ENCODE results near the gene DDX41.

Gene DDX41

DNA sequence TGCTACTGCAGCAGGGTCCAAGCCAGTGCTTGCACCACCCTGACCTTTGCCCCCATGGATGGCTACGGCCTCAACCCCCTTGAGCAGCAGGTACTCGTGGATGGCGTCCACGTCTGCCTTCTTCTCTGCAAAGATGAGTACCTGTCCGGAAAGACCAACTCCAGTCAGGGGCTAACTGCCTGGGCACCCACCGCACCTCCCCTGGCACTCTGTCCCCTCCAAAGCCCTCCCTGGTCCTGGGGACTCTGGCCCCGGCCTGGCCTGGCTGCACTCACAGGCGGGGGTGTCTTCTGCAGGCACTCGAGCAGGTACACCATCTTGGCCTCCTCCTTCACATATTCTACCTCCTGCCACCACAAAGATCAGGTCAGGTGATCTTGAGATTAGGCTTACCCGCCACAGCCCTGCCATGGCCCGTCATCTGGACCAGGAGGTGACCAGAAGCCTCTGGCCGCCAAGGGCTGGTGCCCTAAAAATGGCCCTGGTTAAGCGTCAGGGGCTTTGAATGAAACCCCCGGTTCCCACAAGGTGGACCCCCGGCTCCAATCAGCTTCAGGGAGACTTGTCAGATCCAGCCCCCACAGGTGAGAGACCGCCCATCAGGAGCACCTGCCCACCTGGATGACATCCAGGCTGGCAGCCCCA lies 3.9 kb downstream of the DDX41 start:
- DNase-seq = no peak

DNA sequence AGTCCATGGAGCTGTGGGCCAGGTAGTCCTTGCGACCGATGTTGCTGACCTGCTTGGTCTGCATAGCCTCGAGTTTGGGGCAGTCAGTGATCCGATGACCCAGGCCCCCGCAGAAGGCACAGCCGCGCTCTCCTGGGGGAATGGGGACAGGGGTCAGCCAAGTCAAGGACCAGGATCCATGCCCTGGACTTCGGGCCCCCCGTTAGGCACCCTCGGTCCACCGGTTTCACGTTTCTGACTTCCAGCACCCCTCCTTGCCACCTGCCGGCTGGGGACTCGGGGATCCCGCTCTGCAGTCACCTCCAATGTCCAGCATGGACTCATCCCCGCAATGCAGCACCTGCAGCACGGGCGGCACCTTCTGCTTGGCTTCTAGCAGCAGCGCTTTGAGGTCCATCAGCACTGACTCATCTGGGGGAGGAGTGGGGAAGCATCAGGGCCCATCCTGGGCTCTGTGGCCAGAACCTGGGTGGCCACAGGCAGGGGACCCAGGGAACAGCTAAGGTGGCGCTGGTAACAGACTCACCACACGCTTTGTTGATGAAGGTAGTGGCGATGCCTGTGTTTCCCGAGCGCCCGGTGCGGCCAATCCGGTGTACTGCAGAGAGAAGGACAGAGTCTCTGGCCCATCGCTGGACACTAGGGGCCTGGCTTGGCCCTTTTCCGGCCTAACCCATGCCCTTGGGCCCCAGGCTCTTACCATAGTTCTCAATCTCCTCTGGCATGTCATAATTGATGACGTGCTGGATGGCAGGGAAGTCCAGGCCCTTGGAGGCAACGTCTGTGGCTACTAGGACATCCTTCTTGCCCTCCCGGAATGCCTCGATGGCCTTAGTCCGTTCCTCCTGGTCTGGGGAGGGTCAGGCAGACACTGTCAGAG lies 4.7 kb downstream of the DDX41 start:
- DNase-seq = no peak

DNA sequence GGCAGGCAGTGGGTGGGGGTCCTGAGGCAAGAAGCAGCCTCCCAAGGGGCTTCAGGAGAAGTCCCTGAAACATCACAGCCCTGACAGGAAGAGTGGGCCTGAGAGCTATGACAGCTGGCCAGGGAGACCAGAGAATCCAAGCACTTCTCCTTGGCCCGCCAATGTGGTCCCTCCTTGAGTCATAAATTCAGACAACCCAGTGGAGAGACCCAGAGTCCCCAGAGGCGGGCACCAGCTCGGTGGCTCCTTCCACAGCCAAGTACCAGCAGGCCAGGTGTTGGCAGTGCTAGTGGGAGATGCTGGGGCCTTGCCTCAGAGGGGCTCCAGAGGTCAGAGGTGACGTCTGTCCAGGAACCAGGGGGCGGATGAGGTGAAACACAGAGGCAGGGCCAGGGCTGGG lies 5.6 kb downstream of the DDX41 start:
- no peak for DNase-seq

DNA sequence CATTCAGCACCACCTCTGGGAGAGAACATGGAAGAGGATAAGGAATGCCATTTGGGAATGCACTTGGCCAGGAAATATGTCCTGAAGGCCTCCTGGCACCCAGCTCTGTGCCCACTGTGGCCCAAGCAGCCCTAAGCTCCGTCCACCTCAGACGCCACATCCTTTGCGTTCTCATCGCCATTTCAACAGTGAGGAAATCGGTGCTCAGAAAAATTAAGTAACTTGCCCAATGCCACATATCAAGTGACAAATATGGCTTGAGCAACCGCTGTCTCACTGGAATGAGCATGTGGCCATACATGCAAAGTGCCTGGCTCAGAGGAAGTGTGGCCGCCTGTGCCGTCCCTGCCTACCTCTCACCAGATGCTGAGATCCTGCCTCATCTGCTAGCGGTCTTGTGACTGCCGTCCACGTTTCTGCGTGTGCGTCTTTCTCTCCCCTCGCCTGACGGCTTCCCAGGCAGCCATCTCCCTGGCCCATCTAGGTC lies 6.2 kb downstream of the DDX41 start:
- DNase-seq = no peak

- no peak for DNase-seq
Measured at GRCh38 chr5:177509991-177510566, 6.7 kb downstream of the DDX41 start.

DNA sequence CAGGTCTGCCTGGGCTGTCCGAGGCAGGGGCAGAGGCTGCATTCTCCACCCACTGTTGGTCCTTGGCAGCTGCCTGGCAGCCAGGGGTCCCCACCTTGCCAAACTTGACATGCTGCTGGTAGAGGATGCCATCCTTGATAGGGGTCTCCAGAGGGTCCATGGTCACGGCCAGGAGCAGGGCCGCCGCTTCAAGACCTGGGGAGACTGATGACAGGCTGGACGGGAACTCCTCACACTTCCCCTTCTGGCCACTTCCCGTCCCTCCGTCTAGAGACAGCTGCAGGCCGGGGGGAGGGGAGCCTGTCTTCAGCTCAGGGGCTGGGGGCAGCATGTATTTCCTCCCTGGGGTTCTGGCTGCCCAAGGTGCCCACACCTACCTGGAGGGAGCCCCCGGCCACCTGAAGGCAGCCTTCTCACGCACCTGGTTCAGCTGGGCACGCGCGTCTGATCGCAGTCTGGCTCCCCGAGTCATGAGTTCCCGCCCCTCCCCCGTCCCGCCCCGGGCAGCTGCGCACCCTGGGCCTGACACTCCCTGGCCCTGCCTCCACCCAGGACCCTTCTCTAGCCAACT lies 7.3 kb downstream of the DDX41 start, which contains the start of gene DOK3:
Gene DOK3, minus strand, starts transcription at position 446 of the 571 bp plus-strand sequence. Its CDS starts 286 bp downstream, at position 160.
- no peak for DNase-seq

DNA sequence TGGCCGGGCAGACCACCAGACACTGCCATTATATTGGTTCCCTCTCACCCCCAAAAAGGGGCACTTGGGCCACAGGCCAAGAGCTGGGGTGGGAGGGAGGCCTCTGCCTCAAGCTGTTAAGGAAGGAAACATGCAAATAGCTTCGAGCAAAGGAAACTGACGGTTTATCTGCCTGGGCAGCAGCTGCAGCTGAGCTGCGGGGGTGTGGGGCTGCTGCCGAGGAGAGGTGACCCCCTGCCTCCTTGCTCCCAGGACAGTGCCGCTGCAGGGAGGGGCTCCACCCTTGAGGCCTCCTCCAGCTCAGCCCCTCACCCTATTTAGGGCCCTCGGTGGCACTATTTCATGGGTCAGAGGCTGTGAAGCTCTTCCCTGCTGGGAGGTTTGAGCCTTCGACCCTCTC lies 7.9 kb downstream of the DDX41 start:
- no peak for DNase-seq

DNA sequence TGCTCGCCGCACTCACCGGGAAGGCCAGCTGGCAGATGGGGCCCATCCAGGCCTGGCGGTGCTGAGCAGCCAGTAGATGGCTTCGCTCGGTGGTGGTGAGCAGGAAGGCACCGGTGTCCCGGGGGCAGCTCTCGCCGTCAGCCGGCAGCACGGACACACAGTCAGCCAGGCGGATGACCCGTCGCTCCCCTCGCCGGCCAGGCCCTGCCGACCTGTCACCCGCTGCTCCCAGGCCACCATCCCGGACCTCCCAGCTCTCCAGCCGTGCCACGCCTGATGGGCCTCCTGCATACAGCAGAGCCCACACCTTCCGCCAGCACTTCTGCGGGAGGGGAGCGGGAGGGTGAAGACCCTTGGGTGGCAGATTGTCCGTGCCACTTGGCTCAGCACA lies 8.5 kb downstream of the DDX41 start:
- DNase-seq = no peak

DNA sequence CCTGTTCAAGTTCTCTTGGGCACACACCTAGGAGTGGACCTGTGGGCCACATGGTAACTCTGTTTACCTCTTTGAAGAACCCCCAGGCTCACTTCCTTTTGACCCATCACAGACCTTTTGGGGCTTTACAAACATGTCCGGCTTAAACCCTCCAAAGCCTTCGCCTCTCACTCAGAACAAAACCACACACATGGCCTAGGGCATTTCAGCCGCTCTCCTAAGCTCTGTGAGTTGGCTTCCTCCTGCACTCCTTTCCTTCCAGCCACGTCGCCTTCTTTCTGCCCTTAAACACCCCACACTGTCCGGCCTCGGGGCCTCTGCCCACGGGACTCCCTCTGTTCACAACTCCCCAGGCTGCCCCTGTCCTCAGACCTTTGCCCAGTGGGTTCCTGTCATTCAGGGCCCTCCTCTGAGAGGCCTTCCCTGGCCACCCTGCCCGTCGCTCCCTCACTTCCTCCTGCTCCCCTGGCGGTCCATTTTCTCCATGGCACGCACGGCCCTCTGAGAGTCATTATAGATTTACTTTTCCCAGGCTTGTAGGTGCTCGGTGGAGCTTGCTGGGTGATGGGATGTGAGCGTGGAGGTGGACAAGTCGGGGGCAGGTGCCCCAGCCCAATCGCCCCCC lies 9.1 kb downstream of the DDX41 start:
- no peak for DNase-seq

DNA sequence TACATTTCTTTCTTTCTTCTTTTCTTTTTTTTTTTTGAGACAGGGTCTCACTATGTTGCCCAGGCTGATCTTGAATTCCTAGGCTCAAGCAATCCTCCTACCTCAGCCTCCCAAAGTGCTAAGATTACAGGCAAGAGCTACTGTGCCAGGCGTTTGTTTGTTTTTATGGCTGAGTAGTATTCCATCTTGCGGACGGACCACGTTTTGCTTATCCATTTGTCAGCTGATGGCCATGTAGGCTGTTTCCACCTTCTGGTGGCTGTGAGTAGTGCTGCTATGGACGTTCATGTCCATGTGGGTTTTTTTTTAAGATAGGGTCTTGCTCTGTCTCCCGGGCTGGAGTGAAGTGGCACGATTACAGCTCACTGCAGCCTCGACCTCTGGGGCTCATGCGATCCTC lies 9.6 kb downstream of the DDX41 start:
- no peak for DNase-seq

GRCh38 chr5:177505075-177505474 lies 11.7 kb downstream of the DDX41 start:
- no peak for DNase-seq

DNA sequence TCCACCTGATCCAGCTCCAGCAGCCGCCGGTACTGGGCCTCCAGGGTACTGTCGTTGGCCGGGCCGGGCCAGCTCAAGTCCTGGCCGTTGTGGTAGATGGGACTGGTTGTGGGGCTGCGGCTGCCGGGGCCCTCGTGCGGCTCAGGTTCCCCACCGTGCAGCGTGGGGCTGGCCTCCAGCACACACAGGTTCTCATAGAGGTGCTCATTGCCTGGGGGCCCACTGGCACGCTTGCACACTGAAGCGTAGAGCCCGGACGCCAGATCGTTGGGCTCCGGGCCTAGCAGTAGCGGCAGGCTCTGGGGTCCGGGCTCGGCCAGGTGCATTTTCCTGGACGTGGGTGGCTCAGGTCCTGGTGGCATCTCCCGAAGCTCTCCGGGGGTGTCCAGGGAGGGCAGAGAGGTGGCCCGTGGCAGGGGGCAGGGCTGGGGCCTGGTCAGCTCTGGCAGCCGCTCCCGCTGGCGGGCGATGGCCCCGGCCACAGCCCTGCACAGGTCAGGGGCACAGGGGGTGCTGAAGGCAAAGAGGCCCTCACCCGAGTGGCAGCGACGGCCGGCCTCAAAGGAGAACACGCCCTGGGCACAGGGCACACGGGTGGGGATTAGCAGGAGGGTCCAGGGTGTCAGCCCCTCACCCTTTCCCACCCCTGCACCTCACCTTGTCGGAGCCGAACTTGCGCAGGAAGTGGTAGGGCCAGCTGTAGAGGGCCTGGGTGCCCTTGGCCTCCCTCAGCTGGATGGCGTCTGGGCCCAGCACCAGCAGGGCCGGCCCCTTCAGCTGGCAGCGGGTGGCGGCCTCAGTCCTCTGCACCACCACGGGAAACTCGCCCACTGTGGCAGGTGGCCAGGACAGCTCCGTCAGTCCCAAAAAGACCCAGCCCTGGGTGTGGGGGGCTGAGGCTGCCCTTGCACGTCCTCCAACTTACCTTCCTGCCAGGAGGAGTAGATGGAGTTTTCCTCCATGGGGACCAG lies 12.4 kb downstream of the DDX41 start:
- no peak for DNase-seq

DNA sequence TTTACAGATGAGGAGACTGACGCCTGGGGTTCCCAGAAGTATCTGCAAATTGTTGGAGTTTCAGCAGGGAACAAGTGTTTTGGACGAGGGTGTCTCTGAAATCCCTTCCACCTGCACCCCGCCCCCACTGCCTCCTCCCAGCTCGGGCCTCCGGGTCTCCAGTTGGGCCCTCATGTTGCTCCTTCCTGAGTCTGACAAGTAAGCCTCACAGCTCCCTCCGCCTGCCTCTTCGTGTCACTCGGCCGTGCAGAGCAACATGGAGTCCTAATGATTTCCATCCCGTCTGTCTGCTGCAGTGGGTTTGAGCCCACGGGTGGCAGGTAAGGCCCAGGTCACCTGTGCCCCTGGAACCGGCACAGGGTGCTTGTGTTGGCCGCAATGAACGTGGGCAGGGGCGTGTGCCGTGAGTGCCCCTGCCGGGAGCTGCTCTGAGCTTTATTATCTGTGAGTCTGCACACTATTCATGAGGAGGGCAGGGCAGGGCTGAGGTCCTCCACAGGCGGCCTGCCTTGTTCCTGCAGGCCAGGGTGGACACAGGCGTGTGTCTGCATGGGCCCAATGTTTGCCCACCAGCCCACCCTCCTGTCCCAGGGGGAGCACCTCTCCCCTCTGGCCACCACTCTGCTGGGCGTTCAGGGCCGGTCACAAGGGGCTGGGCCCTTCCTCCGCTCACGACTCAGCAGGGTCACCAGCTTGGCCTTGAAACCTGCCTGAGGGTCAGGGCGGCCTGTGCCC lies 13.2 kb downstream of the DDX41 start:
- DNase-seq = no peak

DNA sequence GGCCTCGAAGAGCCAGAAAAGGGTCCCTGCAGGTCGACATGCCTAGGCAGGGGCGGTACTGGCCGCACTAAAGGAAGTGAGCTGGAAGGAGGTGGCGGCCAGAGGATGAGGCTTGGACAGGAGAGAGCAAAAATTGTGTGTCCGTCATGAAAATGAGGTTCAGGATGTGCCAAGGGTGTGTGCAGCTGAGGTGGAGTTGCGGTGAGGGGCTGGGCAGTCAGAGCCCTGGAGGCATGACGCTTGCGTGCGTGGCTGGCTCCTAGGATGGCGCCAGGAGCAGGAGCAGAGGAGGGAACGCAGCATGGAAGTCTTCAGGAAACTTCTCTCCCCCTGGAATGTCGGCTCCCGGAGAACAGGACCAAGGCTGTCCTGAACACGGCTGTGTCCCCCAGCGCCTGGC lies 13.9 kb downstream of the DDX41 start:
- no peak for DNase-seq

DNA sequence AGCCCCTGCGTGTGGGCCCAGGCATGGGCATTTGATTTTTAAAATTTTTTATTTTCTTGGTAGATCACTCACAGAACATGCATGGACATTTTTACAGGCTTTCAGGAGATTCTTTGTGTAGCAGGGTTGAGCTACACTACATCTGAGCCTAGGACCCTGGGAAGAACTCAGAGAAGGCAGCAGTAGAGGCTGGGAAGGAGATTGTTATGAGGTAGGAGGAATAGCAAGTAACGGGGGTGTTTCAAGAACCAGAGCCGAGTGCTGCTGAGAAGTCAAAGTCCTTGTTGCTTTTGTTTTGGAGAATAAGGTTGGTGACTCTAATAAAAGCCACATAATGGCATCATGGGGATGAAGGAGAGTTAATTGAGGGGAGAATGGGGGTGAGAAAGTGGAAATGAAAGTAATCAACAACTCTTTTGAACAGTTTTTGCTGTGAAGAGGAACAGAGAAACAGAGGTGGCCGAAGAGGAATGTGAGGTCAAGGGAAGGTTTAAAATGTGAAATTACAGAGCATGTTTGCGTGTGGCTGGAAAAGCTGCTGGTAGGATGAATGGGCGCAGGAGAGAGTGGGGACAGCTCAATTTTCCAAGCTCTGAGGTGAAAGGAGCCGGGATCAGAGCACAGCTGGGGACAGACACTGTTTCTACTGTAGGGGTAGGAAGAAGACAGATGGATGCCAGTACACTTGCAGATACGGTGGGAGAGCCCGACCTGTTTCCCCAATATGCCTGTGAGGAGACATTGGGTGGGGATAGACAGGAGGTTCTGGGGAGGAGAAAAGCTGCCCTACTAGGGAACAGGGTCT lies 14.7 kb downstream of the DDX41 start:
- DNase-seq = no peak

DNA sequence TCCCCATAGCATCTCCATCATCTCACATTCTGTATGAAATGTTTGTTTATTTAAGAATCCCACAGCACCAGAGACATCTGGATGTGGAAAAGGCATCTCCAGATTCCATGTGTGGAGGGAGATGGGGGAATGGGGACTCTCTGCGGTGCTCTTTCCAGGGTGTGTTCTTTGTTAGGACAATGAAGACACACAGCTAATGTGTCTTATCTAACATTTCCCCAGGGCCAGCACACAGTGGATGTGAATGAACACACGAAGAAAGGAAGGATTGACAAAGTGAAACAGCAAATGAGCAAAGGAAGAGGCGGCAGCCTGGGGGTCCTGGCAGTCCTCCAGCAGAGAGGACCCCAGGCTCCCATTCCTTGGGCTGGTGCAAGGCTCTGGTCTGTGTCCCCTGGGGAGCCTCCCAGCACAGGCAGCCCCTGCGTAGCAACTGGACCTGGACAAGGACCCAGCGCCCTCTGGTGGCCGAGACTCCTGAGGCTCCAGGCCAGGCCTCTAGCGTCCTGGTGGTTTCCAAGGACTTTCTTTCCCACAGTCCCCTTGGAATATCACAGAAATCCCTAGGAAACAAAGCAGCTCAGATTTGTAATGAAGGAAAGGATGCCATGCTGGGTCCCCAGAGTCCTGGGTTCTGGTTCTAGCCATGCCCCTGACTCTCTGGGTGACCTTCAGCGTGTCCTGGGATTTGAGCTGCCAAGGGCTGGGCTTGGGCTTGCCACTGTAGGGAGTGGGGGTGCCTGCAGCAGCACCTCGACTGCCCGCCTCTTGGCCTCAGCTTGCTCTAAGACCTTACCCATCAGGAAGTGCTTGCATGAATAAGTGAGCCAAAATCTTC lies 15.9 kb downstream of the DDX41 start:
- DNase-seq = peak; percentile 78

GRCh38 chr5:177499842-177500241 lies 16.9 kb downstream of the DDX41 start:
- no peak for DNase-seq

- DNase-seq = no peak
Measured at GRCh38 chr5:177498013-177498787, 18.6 kb downstream of the DDX41 start.

Measured in KG1 (cell line).